ENCODE measurements around the gene MYL6.
A peak's percentile ranks its signal among the peaks of the same experiment; 100 is the strongest.

Gene MYL6

GRCh38 chr12:56143870-56144269, 14.3 kb upstream of the MYL6 start:
- TF ChIP-seq CTCF (IDR thresholded peaks at IDR 0.05; ENCODE audit: control insufficient read depth, extremely low read depth, insufficient read depth), result no peak
- DNase-seq (ENCODE audit: low read depth), result no peak
- H3K4me3 ChIP-seq (ENCODE audit: low read depth, low read length), result no peak overlapping the region

- DNase-seq (ENCODE audit: low read depth), result no peak
- H3K4me3 ChIP-seq (ENCODE audit: low read depth, low read length), result no peak overlapping the region
- no peak for TF ChIP-seq CTCF (IDR thresholded peaks at IDR 0.05; ENCODE audit: control insufficient read depth, extremely low read depth, insufficient read depth)
These were observed 12.9 kb upstream of the MYL6 start for GRCh38 chr12:56145217-56145616.

GRCh38 chr12:56146492-56147460, 11.4 kb upstream of the MYL6 start:
- DNase-seq (ENCODE audit: low read depth), result no peak
- no peak for TF ChIP-seq CTCF (IDR thresholded peaks at IDR 0.05; ENCODE audit: control insufficient read depth, extremely low read depth, insufficient read depth)
- no peak overlapping the region for H3K4me3 ChIP-seq (ENCODE audit: low read depth, low read length)

GRCh38 chr12:56150563-56150962, 7.6 kb upstream of the MYL6 start:
- no peak overlapping the region for H3K4me3 ChIP-seq (ENCODE audit: low read depth, low read length)
- TF ChIP-seq CTCF (IDR thresholded peaks at IDR 0.05; ENCODE audit: control insufficient read depth, extremely low read depth, insufficient read depth), result no peak
- no peak for DNase-seq (ENCODE audit: low read depth)

- DNase-seq (ENCODE audit: low read depth), result no peak
- H3K4me3 ChIP-seq (ENCODE audit: low read depth, low read length), result peak overlapping the region; percentile 66
- TF ChIP-seq CTCF (IDR thresholded peaks at IDR 0.05; ENCODE audit: control insufficient read depth, extremely low read depth, insufficient read depth), result 0 out of 2 replicates have a peak, but pooled peaks have one; percentile 8
These were observed 6.5 kb upstream of the MYL6 start for GRCh38 chr12:56151672-56152131.

GRCh38 chr12:56152132-56152755, 5.9 kb upstream of the MYL6 start, which contains the start of gene MYL6B:
Gene MYL6B, plus strand, starts transcription at chr12:56152587. Its CDS starts 1,332 bp downstream, at chr12:56153919.
- peak; percentile 63 for DNase-seq (ENCODE audit: low read depth)
- no peak for TF ChIP-seq CTCF (IDR thresholded peaks at IDR 0.05; ENCODE audit: control insufficient read depth, extremely low read depth, insufficient read depth)
- peak within 1 kb of the TSS; percentile 66 for H3K4me3 ChIP-seq (ENCODE audit: low read depth, low read length)

Measured in LNCaP clone FGC (cell line).